Activated naive CD4-positive, alpha-beta T cell treated with Interleukin-2 at 50 U/mL for 16 hours (primary cell): Measurements from ENCODE around the gene EEF2.
"Not testable (repeated sequence)": the region's sequence is repeated elsewhere in the genome, so short reads cannot be mapped to it uniquely, and the experiment has no call there.

Experiments used
- DNase-seq: peaks from one replicate; pipeline ENCODE4 v3.0.0-alpha.2; 2020

The EEF2 gene

GRCh38 chr19:3944018-3944721 lies 41.1 kb downstream of the EEF2 start:
- DNase-seq = no peak

- DNase-seq = no peak
Measured at GRCh38 chr19:3942790-3943409, 42.4 kb downstream of the EEF2 start.

GRCh38 chr19:3938300-3938950 lies 46.8 kb downstream of the EEF2 start:
- not testable (repeated sequence) for DNase-seq

GRCh38 chr19:3936506-3937442 lies 48.5 kb downstream of the EEF2 start:
- no peak for DNase-seq

GRCh38 chr19:3932931-3933810 lies 52.1 kb downstream of the EEF2 start, which contains the start of gene NMRK2:
TSS of gene NMRK2 (plus strand) at chr19:3933069. CDS start at chr19:3933672, 603 bp downstream.
- no peak for DNase-seq

- no peak for DNase-seq
Measured at GRCh38 chr19:3931041-3931440, 54.2 kb downstream of the EEF2 start.
